CD4-positive, alpha-beta memory T cell (primary cell): ENCODE results near the gene POP7. TPM values are rescaled to one million over a fixed set of nuclear protein-coding genes. Genes with fewer than 3 reads are reported as not detected.
"Not testable (repeated sequence)": the region's sequence is repeated elsewhere in the genome, so short reads cannot be mapped to it uniquely, and the experiment has no call there.

Experiments
- CTCF ChIA-PET: fragments of 350-600 bp; sonication (Branson Sonifier 250); formaldehyde crosslinking; loops from one replicate; lab custom pipeline; 2021; ENCODE audit warnings: inconsistent platforms; ENCODE audit not compliant: partially characterized antibody; lab: Charles Lee
- POLR2A ChIA-PET: fragments of 350-600 bp; sonication (Branson Sonifier 250); formaldehyde crosslinking; loops from one replicate; lab custom pipeline; 2021; ENCODE audit not compliant: partially characterized antibody; lab: Charles Lee
- DNase-seq, 5 donors: peaks; one replicate each; pipeline versions ENCODE4 v3.0.0 to v3.0.0-alpha.2; 2020 to 2022; ENCODE audit warnings: mixed read lengths in 1 of 5
- H3K27ac ChIP-seq: one replicate; pipeline ENCODE4 v1.7.0; 2013; ENCODE audit warnings: low read depth, low read length
- H3K27me3 ChIP-seq: 2 replicates; pipeline ENCODE4 v1.7.0; 2013; ENCODE audit warnings: mild to moderate bottlenecking, low read length, moderate library complexity; ENCODE audit not compliant: insufficient read depth
- H3K36me3 ChIP-seq: 2 replicates; pipeline ENCODE4 v1.7.0; 2013; ENCODE audit warnings: mild to moderate bottlenecking, low read length, moderate library complexity; ENCODE audit not compliant: insufficient read depth
- H3K4me1 ChIP-seq: 2 replicates; pipeline ENCODE4 v1.7.0; 2013; ENCODE audit warnings: mild to moderate bottlenecking, low read length, moderate library complexity; ENCODE audit not compliant: insufficient read depth
- H3K4me3 ChIP-seq, 2 donors: one replicate each; pipeline ENCODE4 v1.7.0; 2013; ENCODE audit warnings: low read length in 2 of 2, mild to moderate bottlenecking in 1 of 2
- H3K9me3 ChIP-seq, 2 donors: one replicate each; pipeline ENCODE4 v1.7.0; 2013; ENCODE audit warnings: low read length in 2 of 2, control low read depth in 1 of 2; ENCODE audit not compliant: control insufficient read depth in 1 of 2
- H3K27ac Mint-ChIP-seq, 7 donors: one replicate each; pipeline ENCODE4 v1.8.0; 2020 to 2021; ENCODE audit warnings: mixed read lengths in 7 of 7, mild to moderate bottlenecking in 6 of 7, inconsistent platforms in 3 of 7, moderate library complexity in 3 of 7
- H3K27me3 Mint-ChIP-seq, 2 donors: one replicate each; pipeline ENCODE4 v1.8.0; 2020 to 2021; ENCODE audit warnings: mixed read lengths in 2 of 2
- H3K36me3 Mint-ChIP-seq, 2 donors: one replicate each; pipeline ENCODE4 v1.8.0; 2020 to 2021; ENCODE audit warnings: mixed read lengths in 2 of 2, inconsistent platforms in 1 of 2, mild to moderate bottlenecking in 1 of 2
- H3K4me1 Mint-ChIP-seq, 4 donors: one replicate each; pipeline ENCODE4 v1.8.0; 2020 to 2021; ENCODE audit warnings: mixed read lengths in 4 of 4, mild to moderate bottlenecking in 1 of 4
- H3K4me3 Mint-ChIP-seq, 8 donors: one replicate each; pipeline ENCODE4 v1.8.0; 2020 to 2021; ENCODE audit warnings: mixed read lengths in 8 of 8, mild to moderate bottlenecking in 7 of 8, moderate library complexity in 6 of 8, inconsistent platforms in 3 of 8
- H3K9me3 Mint-ChIP-seq, 8 donors: one replicate each; pipeline ENCODE4 v1.8.0; 2020 to 2021; ENCODE audit warnings: mixed read lengths in 8 of 8, mild to moderate bottlenecking in 5 of 8, inconsistent platforms in 3 of 8, moderate library complexity in 1 of 8
- intact Hi-C: fragments of 100-400 bp; cut with micrococcal nuclease; formaldehyde crosslinking; loops from one replicate; pipeline ENCODE4 v1.15.1; 2023
- polyA plus RNA-seq, 2 donors: library from polyadenylated mRNA; unstranded; fragments of 300-500 nt; fragmentation: Illumina TruSeq; gene quantifications; one replicate each; pipeline ENCODE4 v1.2.3, GENCODE V29; 2021
- total RNA-seq, 2 experiments: library from RNA; stranded (reverse); gene quantifications; one replicate each; pipeline ENCODE4 v1.2.3, GENCODE V29; 2021

POP7 gene
- total RNA-seq (10 to 100 TPM; 14.6 to 16.0 TPM), polyA plus RNA-seq (10 to 100 TPM; 43.7 to 49.9 TPM)

DNA sequence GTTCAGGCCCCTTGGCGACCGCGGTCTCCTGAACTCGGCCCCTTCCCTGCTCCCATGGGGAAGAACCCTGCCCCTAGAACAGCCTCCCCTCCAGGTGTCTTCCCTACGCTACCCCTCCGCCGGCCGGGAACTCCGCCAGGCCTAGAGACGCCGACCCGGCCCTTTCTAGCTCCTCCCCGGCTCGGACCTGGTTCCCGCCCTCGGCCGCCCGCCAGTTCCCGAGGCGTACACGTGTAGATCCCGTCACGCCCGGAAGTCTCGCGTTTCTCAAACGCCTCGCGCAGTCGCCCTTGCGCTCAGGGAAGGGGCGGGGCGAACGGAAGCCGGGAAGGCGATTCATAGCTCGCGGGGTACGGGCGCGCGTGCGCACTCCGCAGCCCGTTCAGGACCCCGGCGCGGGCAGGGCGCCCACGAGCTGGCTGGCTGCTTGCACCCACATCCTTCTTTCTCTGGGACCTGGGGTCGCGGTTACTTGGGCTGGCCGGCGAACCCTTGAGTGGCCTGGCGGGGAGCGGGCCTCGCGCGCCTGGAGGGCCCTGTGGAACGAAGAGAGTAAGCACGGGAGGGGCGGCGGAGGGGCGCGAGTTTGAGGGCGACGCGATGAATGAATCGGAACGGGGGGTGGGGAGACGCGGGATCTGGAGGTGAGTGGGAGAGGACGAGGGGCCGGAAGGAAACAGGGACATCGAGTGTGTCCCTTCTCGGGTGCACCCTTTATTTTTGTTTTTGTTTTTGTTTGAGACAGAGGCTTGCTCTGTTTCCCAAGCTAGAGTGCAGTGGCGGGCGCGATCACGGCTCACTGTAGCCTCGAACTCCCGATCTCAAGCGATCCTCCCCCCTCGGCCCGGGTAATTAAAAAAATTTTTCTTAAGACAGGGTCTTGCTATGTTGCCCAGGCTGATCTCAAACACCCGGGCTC lies at the start of gene POP7:
Gene POP7 (plus strand): TSS at position 369 of the 919 bp plus-strand sequence. CDS start 710 bp downstream, outside the sequence.
- Histone ChIP-seq H3K4me3 (peak within 1 kb of the TSS; percentile 89 to 90), H3K27me3 (no peaks in the 10 kb centered on the region), H3K4me1 (peaks cover 16% of the 10 kb centered on the region), H3K36me3 (no peaks in the 10 kb centered on the region), H3K9me3 (no peaks in the 10 kb centered on the region), H3K27ac (peak within 1 kb of the TSS; percentile 79)
- peak within 1 kb of the TSS; percentile 93 to 100 (median 96) for H3K4me3 Mint-ChIP-seq
- POLR2A ChIA-PET: interaction anchor here (0.7 to 3.1 kb wide), 38 partner anchors 10 to 1147 kb away, joined by 3 to 48 read pairs (median 6); partner anchors contain the start of genes FBXO24, FIS1, GIGYF1 and GNB2
- intact Hi-C loops: loop anchor here (1.0 to 10.0 kb wide), 8 partner anchors 12 to 549 kb away; partner anchors contain the start of genes FBXO24, GIGYF1, GNB2 and LRCH4
- H3K27me3 Mint-ChIP-seq: peaks cover 2 to 3% of the 10 kb centered on the region in 2 donors
- peak; percentile 96 to 97 (median 97) for DNase-seq
- no peaks in the 10 kb centered on the region for H3K9me3 Mint-ChIP-seq
- H3K36me3 Mint-ChIP-seq: peaks cover 3 to 13% of the 10 kb centered on the region in 2 donors
- H3K27ac Mint-ChIP-seq: peak within 1 kb of the TSS; percentile 90 to 98 (median 96)
- H3K4me1 Mint-ChIP-seq: peaks cover 5 to 18% (median 11%) of the 10 kb centered on the region in 4 donors
- CTCF ChIA-PET: interaction anchor here (0.6 to 5.0 kb wide), 52 partner anchors 9 to 690 kb away, joined by 3 to 62 read pairs (median 4); partner anchors contain the start of genes EPO, FBXO24, GIGYF1 and GNB2

DNA sequence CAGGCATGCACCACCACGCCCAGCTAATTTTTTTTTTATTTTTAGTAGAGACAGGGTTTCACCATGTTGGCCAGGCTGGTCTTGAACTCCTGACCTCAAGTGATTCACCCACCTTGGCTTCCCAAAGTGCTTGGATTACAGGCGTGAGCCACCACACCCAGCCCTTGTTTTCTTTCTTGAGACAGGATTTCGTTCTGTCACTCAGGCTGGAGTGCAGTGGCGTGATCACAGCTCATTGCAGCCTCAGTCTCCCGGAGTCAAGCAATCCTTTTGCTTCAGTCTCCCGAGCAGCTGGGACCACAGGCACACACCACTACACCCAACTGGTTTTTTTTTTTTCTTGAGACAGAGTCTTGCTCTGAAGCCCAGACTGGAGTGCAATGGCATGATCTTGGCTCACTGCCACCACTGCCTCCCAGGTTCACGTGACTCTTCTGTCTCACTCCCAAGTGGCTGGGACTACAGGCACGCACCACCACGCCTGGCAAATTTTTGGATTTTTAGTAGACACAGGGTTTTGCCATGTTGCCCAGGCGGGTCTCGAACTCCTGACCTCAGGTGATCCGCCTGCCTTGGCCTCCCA lies 43.6 kb upstream of the POP7 start:
- H3K27ac Mint-ChIP-seq, H3K27me3 ChIP-seq, H3K4me1 Mint-ChIP-seq, H3K9me3 Mint-ChIP-seq, H3K4me3 Mint-ChIP-seq, DNase-seq, H3K9me3 ChIP-seq, intact Hi-C loops, H3K27ac ChIP-seq, H3K4me1 ChIP-seq, H3K36me3 Mint-ChIP-seq, H3K4me3 ChIP-seq, H3K36me3 ChIP-seq: not testable (repeated sequence)
- peaks cover 8 to 16% of the 10 kb centered on the region in 2 donors for H3K27me3 Mint-ChIP-seq
- ChIA-PET CTCF (interaction anchor here (1.3 kb wide), 1 partner anchor 28 kb away, joined by 4 read pairs; no protein-coding TSS in a partner anchor), POLR2A (interaction anchor here (1.4 kb wide), 1 partner anchor 11 kb away, joined by 4 read pairs; the partner anchor contains the start of gene GNB2)

DNA sequence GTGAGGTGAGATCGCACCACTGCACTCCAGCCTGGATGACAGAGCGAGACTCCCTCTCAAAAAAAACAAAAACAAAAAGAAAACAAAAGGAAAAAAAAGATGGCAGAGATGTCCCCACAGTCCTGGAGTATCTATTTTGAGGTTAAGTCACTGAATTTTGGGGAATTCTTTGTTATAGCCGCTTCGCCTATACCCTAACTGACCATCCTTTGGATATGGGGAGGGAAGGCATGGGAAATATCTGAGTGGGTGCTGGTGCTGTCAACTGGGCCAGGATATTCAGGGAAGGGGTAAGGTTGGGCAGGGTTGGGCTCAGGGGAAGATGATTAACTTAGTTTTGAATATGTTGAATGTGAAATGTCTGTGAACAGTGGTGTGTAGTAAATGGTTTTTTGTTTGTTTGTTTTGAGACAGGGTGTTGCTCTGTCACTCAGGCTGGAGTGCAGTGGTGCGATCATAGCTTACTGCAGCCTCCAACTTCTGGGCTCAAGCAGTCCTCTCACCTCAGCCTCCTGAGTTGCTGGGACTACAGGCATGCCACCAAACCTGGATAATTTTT lies 40.7 kb upstream of the POP7 start:
- Mint-ChIP-seq H3K36me3 (no peaks in the 10 kb centered on the region), H3K27me3 (peaks cover 0 to 3% of the 10 kb centered on the region in 2 donors), H3K4me3 (no peak overlapping the region), H3K4me1 (no peaks in the 10 kb centered on the region), H3K9me3 (peaks cover 0 to 1% (median 0%) of the 10 kb centered on the region in 8 donors), H3K27ac (no peak overlapping the region)
- H3K4me1 ChIP-seq: no peaks in the 10 kb centered on the region
- H3K4me3 ChIP-seq: no peak overlapping the region
- no peak for DNase-seq
- no peaks in the 10 kb centered on the region for H3K27me3 ChIP-seq
- H3K9me3 ChIP-seq: no peaks in the 10 kb centered on the region
- no peaks in the 10 kb centered on the region for H3K36me3 ChIP-seq
- POLR2A ChIA-PET: interaction anchor here (1.3 kb wide), 1 partner anchor 79 kb away, joined by 4 read pairs; the partner anchor contains the start of gene FBXO24
- H3K27ac ChIP-seq: no peak overlapping the region
- CTCF ChIA-PET: interaction anchor here (0.6 kb wide), 1 partner anchor 101 kb away, joined by 3 read pairs; no protein-coding TSS in a partner anchor
- intact Hi-C loops: no loop called here

DNA sequence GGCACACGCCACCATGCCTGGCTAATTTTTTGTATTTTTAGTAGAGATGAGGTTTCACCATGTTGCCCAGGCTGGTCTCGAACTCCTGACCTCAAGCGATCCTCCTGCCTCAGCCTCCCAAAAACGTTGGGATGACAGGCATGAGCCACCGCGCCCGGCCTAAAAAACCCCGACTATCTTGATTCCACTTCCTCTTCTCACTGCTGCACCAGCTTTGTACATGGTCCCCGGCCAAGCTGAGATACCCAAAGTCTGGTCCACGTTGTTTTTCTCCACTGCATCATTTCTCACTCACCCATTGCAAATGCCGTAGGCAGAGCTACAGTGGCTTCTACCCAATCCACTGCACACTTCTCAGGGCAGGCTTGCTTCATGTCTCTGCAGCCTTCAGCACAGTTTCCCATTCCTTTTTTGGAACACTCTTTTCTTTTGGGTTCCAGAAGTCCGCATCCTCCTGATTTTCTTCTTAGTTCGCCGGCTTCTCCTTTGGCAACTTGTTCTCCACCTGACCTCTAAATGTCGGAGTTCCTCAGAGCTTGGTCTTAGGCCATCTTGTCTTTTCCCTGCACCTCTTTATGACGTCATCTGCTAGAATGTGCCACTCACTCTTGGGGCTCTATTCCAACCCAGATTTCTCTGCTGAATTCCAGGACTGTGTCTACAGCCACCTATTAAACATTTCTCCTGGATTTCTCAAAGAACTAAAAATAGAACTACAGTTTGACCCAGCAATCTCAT lies 38.4 kb upstream of the POP7 start:
- Histone ChIP-seq H3K9me3 (no peaks in the 10 kb centered on the region), H3K36me3 (no peaks in the 10 kb centered on the region), H3K27ac (no peak overlapping the region), H3K4me1 (no peaks in the 10 kb centered on the region), H3K27me3 (no peaks in the 10 kb centered on the region), H3K4me3 (no peak overlapping the region)
- H3K27ac Mint-ChIP-seq: no peak overlapping the region
- intact Hi-C loops: no loop called here
- POLR2A ChIA-PET: interaction anchor here (1.4 kb wide), 1 partner anchor 18 kb away, joined by 3 read pairs; no protein-coding TSS in a partner anchor
- H3K9me3 Mint-ChIP-seq: peaks cover 0 to 2% (median 0%) of the 10 kb centered on the region in 8 donors
- no peak overlapping the region for H3K4me3 Mint-ChIP-seq
- DNase-seq: no peak
- H3K4me1 Mint-ChIP-seq: no peaks in the 10 kb centered on the region
- H3K27me3 Mint-ChIP-seq: no peaks in the 10 kb centered on the region
- CTCF ChIA-PET: interaction anchor here (0.8 to 1.6 kb wide), 4 partner anchors 28 to 217 kb away, joined by 3 to 5 read pairs (median 4); no protein-coding TSS in a partner anchor
- H3K36me3 Mint-ChIP-seq: no peaks in the 10 kb centered on the region

DNA sequence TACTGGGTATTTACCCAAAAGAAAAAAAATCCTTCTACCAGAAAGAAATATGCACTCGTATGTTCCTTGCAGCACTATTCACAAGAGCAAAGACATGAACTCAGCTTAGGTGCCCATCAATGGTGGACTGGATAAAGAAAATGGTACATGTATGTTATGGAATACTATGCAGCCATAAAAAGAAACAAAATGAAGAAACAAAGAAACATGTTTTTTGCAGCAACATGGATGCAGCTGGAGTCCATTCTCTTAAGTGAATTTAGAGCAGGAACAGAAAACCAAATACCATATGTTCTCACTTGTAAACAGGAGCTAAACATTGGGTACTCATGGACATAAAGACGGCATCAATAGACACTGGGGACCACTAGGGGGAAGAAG lies 37.9 kb upstream of the POP7 start:
- POLR2A ChIA-PET: no interaction called here

DNA sequence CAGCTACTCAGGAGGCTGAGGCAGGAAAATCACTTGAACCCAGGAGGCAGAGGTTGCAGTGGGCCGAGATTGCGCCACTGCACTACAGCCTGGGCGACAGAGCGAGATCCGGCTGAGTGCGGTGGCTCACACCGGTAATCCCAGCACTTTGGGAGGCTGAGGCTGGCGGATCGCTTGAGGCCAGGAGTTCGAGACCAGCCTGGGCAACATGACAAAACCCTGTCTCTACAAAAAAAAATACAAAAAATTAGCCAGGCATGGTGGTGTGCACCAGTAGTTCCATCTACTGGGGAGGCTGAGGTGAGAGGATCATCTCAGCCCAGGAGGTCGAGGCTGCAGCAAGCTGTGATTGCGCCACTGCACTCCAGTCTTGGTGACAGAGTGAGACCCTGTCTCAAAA lies 36.8 kb upstream of the POP7 start:
- CTCF ChIA-PET: interaction anchor here (1.6 kb wide), 1 partner anchor 34 kb away, joined by 5 read pairs; no protein-coding TSS in a partner anchor

More for the DNA sequence above, 37.9 kb upstream of the POP7 start:
- no peaks in the 10 kb centered on the region for H3K36me3 ChIP-seq
- DNase-seq: no peak
- CTCF ChIA-PET: interaction anchor here (0.5 to 1.6 kb wide), 4 partner anchors 33 to 1114 kb away, joined by 3 to 5 read pairs (median 4); no protein-coding TSS in a partner anchor
- no peaks in the 10 kb centered on the region for H3K36me3 Mint-ChIP-seq
- H3K27ac Mint-ChIP-seq: peak overlapping the region in 1 of 7 donors; percentile 6
- H3K4me1 Mint-ChIP-seq: peaks cover 0 to 2% (median 0%) of the 10 kb centered on the region in 4 donors
- H3K9me3 Mint-ChIP-seq: peaks cover 0 to 2% (median 0%) of the 10 kb centered on the region in 8 donors
- H3K4me3 ChIP-seq: no peak overlapping the region
- H3K27ac ChIP-seq: no peak overlapping the region
- intact Hi-C loops: no loop called here
- H3K27me3 Mint-ChIP-seq: no peaks in the 10 kb centered on the region
- peaks cover 5% of the 10 kb centered on the region for H3K4me1 ChIP-seq
- no peak overlapping the region for H3K4me3 Mint-ChIP-seq
- H3K9me3 ChIP-seq: no peaks in the 10 kb centered on the region
- H3K27me3 ChIP-seq: no peaks in the 10 kb centered on the region

More for the DNA sequence above, 36.8 kb upstream of the POP7 start:
- H3K4me3 ChIP-seq, H3K27me3 ChIP-seq, H3K4me3 Mint-ChIP-seq, DNase-seq, H3K27me3 Mint-ChIP-seq, H3K36me3 ChIP-seq, H3K9me3 ChIP-seq, H3K27ac Mint-ChIP-seq, H3K27ac ChIP-seq, H3K4me1 Mint-ChIP-seq, intact Hi-C loops, H3K4me1 ChIP-seq, H3K36me3 Mint-ChIP-seq, H3K9me3 Mint-ChIP-seq: not testable (repeated sequence)
- POLR2A ChIA-PET: interaction anchor here (1.2 kb wide), 1 partner anchor 10 kb away, joined by 3 read pairs; no protein-coding TSS in a partner anchor
